ENCODE measurements around the gene PLEKHA7. TPM values are rescaled to one million over a fixed set of nuclear protein-coding genes. Genes with fewer than 3 reads are reported as not detected.
A peak's percentile ranks its signal among the peaks of the same experiment; 100 is the strongest.

PLEKHA7 gene
- total RNA-seq, 1 donor from 2014 or later: 45.9 TPM

GRCh38 chr11:16820324-16821092, 193.7 kb downstream of the PLEKHA7 start:
- peaks cover 9% of the 10 kb centered on the region for H3K4me1 ChIP-seq
- H3K27ac ChIP-seq: no peak overlapping the region
- peak in 2 of 3 experiments; percentile 53 to 75 for TF ChIP-seq CTCF (IDR thresholded peaks at IDR 0.05)
- TF ChIP-seq POLR2A (IDR thresholded peaks at IDR 0.05): no peak
- no peak for TF ChIP-seq POLR2AphosphoS5 (IDR thresholded peaks at IDR 0.05; ENCODE audit: insufficient read depth in 1 of 2, low read depth in 1 of 2)
- no peaks in the 10 kb centered on the region for H3K9me3 ChIP-seq
- no peak overlapping the region for H3K4me3 ChIP-seq
- no peak for DNase-seq (ENCODE audit: extremely low spot score in 2 of 2)
- H3K36me3 ChIP-seq: no peaks in the 10 kb centered on the region
- intact Hi-C loops (cut with DNase I): no loop called here
- no peaks in the 10 kb centered on the region for H3K27me3 ChIP-seq

GRCh38 chr11:16818284-16818683, 195.9 kb downstream of the PLEKHA7 start:
- no peak overlapping the region for H3K4me3 ChIP-seq
- intact Hi-C loops (cut with DNase I): no loop called here
- no peaks in the 10 kb centered on the region for H3K27me3 ChIP-seq
- no peak overlapping the region for H3K27ac ChIP-seq
- no peaks in the 10 kb centered on the region for H3K9me3 ChIP-seq
- no peak for DNase-seq (ENCODE audit: extremely low spot score in 2 of 2)
- TF ChIP-seq CTCF (IDR thresholded peaks at IDR 0.05): no peak
- no peak for TF ChIP-seq POLR2AphosphoS5 (IDR thresholded peaks at IDR 0.05; ENCODE audit: insufficient read depth in 1 of 2, low read depth in 1 of 2)
- TF ChIP-seq POLR2A (IDR thresholded peaks at IDR 0.05): no peak
- H3K36me3 ChIP-seq: no peaks in the 10 kb centered on the region
- peaks cover 9% of the 10 kb centered on the region for H3K4me1 ChIP-seq

- intact Hi-C loops (cut with DNase I): no loop called here
- no peak for DNase-seq (ENCODE audit: extremely low spot score in 2 of 2)
- TF ChIP-seq CTCF (IDR thresholded peaks at IDR 0.05) (no peak), POLR2A (IDR thresholded peaks at IDR 0.05) (no peak), POLR2AphosphoS5 (IDR thresholded peaks at IDR 0.05; ENCODE audit: insufficient read depth in 1 of 2, low read depth in 1 of 2) (no peak)
- H3K4me3 ChIP-seq: no peak overlapping the region
- H3K9me3 ChIP-seq: no peaks in the 10 kb centered on the region
- peaks cover 9% of the 10 kb centered on the region for H3K4me1 ChIP-seq
- H3K27me3 ChIP-seq: no peaks in the 10 kb centered on the region
- no peak overlapping the region for H3K27ac ChIP-seq
- H3K36me3 ChIP-seq: no peaks in the 10 kb centered on the region
Measured at GRCh38 chr11:16817351-16817750, 196.9 kb downstream of the PLEKHA7 start.

- H3K4me3 ChIP-seq: no peak overlapping the region
- intact Hi-C loops (cut with DNase I): no loop called here
- no peak for DNase-seq (ENCODE audit: extremely low spot score in 2 of 2)
- no peaks in the 10 kb centered on the region for H3K9me3 ChIP-seq
- no peak overlapping the region for H3K27ac ChIP-seq
- peaks cover 9% of the 10 kb centered on the region for H3K4me1 ChIP-seq
- H3K27me3 ChIP-seq: no peaks in the 10 kb centered on the region
- TF ChIP-seq POLR2AphosphoS5 (IDR thresholded peaks at IDR 0.05; ENCODE audit: insufficient read depth in 1 of 2, low read depth in 1 of 2): no peak
- no peak for TF ChIP-seq POLR2A (IDR thresholded peaks at IDR 0.05)
- no peak for TF ChIP-seq CTCF (IDR thresholded peaks at IDR 0.05)
- H3K36me3 ChIP-seq: no peaks in the 10 kb centered on the region
Measured at GRCh38 chr11:16816358-16817270, 197.6 kb downstream of the PLEKHA7 start.

All from vagina (tissue), 2 donors.